SK-N-SH (cell line): Measurements from ENCODE around the gene CENPN. TPM values are rescaled to one million over a fixed set of nuclear protein-coding genes. Genes with fewer than 3 reads are reported as not detected.

Source experiments
- CTCF ChIA-PET: fragments of 300-600, 350-600 bp; formaldehyde crosslinking; extraction: SDS; loops from one replicate; lab custom pipeline; 2021; lab: Yijun Ruan, JAX
- POLR2A ChIA-PET: fragments of 350-600 bp; sonication (Branson Sonifier 250); formaldehyde crosslinking; extraction: SDS; loops from one replicate; lab custom pipeline; 2020; ENCODE audit warnings: antibody characterized with exemption, inconsistent platforms; lab: Yijun Ruan, JAX
- DNase-seq: peaks from one replicate; pipeline ENCODE4 v3.0.0; 2012
- H2AFZ ChIP-seq: fragments of 200-600 bp; sonication (generic); 2 replicates; pipeline ENCODE4 v1.8.1; 2016; ENCODE audit warnings: antibody characterized with exemption, mild to moderate bottlenecking, low read depth
- H3F3A ChIP-seq: fragments of 200-600 bp; sonication (generic); replicated peaks from 2 replicates; pipeline ENCODE3; 2016; ENCODE audit warnings: antibody characterized with exemption, mild to moderate bottlenecking; ENCODE audit not compliant: insufficient read depth
- H3K27ac ChIP-seq, 2 experiments: fragments of 200-500 bp in 1 of 2; fragments of 200-600 bp in 1 of 2; sonication (Bioruptor generic) in 1 of 2; sonication (generic), shearing (Covaris generic) in 1 of 2; 2 replicates each; pipeline versions ENCODE4 v1.5.1 to v1.6.1; 2014 to 2016; ENCODE audit warnings: low read depth in 2 of 2, inconsistent platforms in 1 of 2, low read length in 1 of 2, mild to moderate bottlenecking in 1 of 2, mixed read lengths in 1 of 2
- H3K27me3 ChIP-seq: fragments of 200-600 bp; sonication (generic), shearing (Covaris generic); 2 replicates; pipeline ENCODE4 v1.6.1; 2016; ENCODE audit warnings: mixed run types; ENCODE audit not compliant: insufficient read depth
- H3K36me3 ChIP-seq, 2 experiments: fragments of 200-500 bp in 1 of 2; fragments of 200-600 bp in 1 of 2; sonication (Bioruptor generic) in 1 of 2; sonication (generic) in 1 of 2; replicated peaks in 1 of 2; 2 replicates each; pipeline versions ENCODE3 to v1.5.1; 2014 to 2016; ENCODE audit warnings: low read length in 1 of 2, mild to moderate bottlenecking in 1 of 2; ENCODE audit not compliant: insufficient read depth in 2 of 2, control insufficient read depth in 1 of 2
- H3K4me1 ChIP-seq, 2 experiments: fragments of 200-500 bp in 1 of 2; fragments of 200-600 bp in 1 of 2; sonication (Bioruptor generic) in 1 of 2; sonication (generic), shearing (Covaris generic) in 1 of 2; 2 replicates each; pipeline versions ENCODE4 v1.5.1 to v1.6.1; 2014 to 2016; ENCODE audit warnings: low read depth in 1 of 2, low read length in 1 of 2, mixed run types in 1 of 2; ENCODE audit not compliant: insufficient read depth in 2 of 2, control insufficient read depth in 1 of 2
- H3K4me2 ChIP-seq: fragments of 200-600 bp; sonication (generic), shearing (Covaris generic); 2 replicates; pipeline ENCODE4 v1.6.1; 2017; ENCODE audit warnings: mixed run types
- H3K4me3 ChIP-seq, 2 experiments: fragments of 200-500 bp in 1 of 2; fragments of 200-600 bp in 1 of 2; sonication (Bioruptor generic) in 1 of 2; sonication (generic), shearing (Covaris generic) in 1 of 2; 2 replicates each; pipeline versions ENCODE4 v1.5.1 to v1.8.1; 2014 to 2016; ENCODE audit warnings: low read depth in 2 of 2, inconsistent platforms in 1 of 2, low read length in 1 of 2, mild to moderate bottlenecking in 1 of 2, mixed read lengths in 1 of 2, moderate library complexity in 1 of 2
- H3K79me2 ChIP-seq: fragments of 200-600 bp; sonication (generic); 2 replicates; pipeline ENCODE4 v1.8.1; 2017; ENCODE audit warnings: mild to moderate bottlenecking; ENCODE audit not compliant: insufficient read depth
- H3K9ac ChIP-seq: fragments of 200-600 bp; sonication (generic); 2 replicates; pipeline ENCODE4 v1.6.1; 2017; ENCODE audit warnings: mixed run types
- H3K9me2 ChIP-seq: fragments of 200-600 bp; sonication (generic); 2 replicates; pipeline ENCODE4 v1.6.1; 2017; ENCODE audit warnings: mixed run types
- H3K9me3 ChIP-seq: fragments of 200-600 bp; sonication (generic); 2 replicates; pipeline ENCODE4 v1.6.1; 2017; ENCODE audit warnings: mixed run types, mild to moderate bottlenecking, moderate library complexity
- H4K20me1 ChIP-seq: fragments of 200-600 bp; sonication (generic); 2 replicates; pipeline ENCODE4 v1.6.1; 2017; ENCODE audit warnings: mild to moderate bottlenecking, mixed run types; ENCODE audit not compliant: insufficient read depth
- CHD2 ChIP-seq: fragments of 150-350 bp; IDR thresholded peaks from 2 replicates; pipeline ENCODE4 v1.6.1; 2018; ENCODE audit warnings: low read length; ENCODE audit not compliant: partially characterized antibody
- CTCF ChIP-seq: fragments of 200-600 bp; sonication (generic); IDR thresholded peaks from 2 replicates; pipeline ENCODE4 v1.6.1; 2017; ENCODE audit warnings: antibody characterized with exemption, mild to moderate bottlenecking, moderate library complexity
- ELF1 ChIP-seq: IDR thresholded peaks from 2 replicates; pipeline ENCODE4 v1.4.0; 2012
- EP300 ChIP-seq, 2 experiments: IDR thresholded peaks; 2 replicates each; pipeline versions ENCODE4 v1.4.0 to v1.6.1; 2012; ENCODE audit warnings: borderline replicate concordance in 1 of 2, low read depth in 1 of 2, low read length in 1 of 2
- EZH2phosphoT487 ChIP-seq: fragments of 200-600 bp; sonication (generic); IDR thresholded peaks from 2 replicates; pipeline ENCODE4 v1.6.1; 2017; ENCODE audit warnings: low read depth, mixed run types, mild to moderate bottlenecking, antibody characterized with exemption, moderate library complexity, borderline replicate concordance
- FOXM1 ChIP-seq: IDR thresholded peaks from 2 replicates; pipeline ENCODE4 v1.4.0; 2012; ENCODE audit warnings: low read depth, mild to moderate bottlenecking
- GABPA ChIP-seq: IDR thresholded peaks from 2 replicates; pipeline ENCODE4 v1.4.0; 2012; ENCODE audit warnings: low read depth, mild to moderate bottlenecking
- GATA2 ChIP-seq: sonication (generic); formaldehyde crosslinking; IDR thresholded peaks from 2 replicates; pipeline ENCODE4 v1.5.0; 2020; ENCODE audit warnings: mild to moderate bottlenecking, missing genetic modification reagents
- IRF3 ChIP-seq: fragments of 150-350 bp; IDR thresholded peaks from 2 replicates; pipeline ENCODE4 v1.6.1; 2016; ENCODE audit warnings: mild to moderate bottlenecking, low read depth, low read length
- JUND ChIP-seq: IDR thresholded peaks from 2 replicates; pipeline ENCODE4 v1.4.0; 2012
- MAX ChIP-seq: IDR thresholded peaks from 2 replicates; pipeline ENCODE4 v1.4.0; 2012; ENCODE audit warnings: low read depth
- MEF2A ChIP-seq: IDR thresholded peaks from 2 replicates; pipeline ENCODE4 v1.4.0; 2012; ENCODE audit warnings: low read depth, borderline replicate concordance
- MXI1 ChIP-seq: IDR thresholded peaks from 2 replicates; pipeline ENCODE4 v1.6.1; 2012; ENCODE audit warnings: mild to moderate bottlenecking, low read depth, low read length, improper control_type of control experiment
- NFIC ChIP-seq: IDR thresholded peaks from 2 replicates; pipeline ENCODE4 v1.4.0; 2012; ENCODE audit warnings: borderline replicate concordance
- NRF1 ChIP-seq: IDR thresholded peaks from 2 replicates; pipeline ENCODE4 v1.6.1; 2012; ENCODE audit warnings: low read depth, mild to moderate bottlenecking, low read length
- POLR2AphosphoS5 ChIP-seq: IDR thresholded peaks from 2 replicates; pipeline ENCODE4 v1.6.1; 2012; ENCODE audit warnings: low read depth, low read length
- RAD21 ChIP-seq: IDR thresholded peaks from 2 replicates; pipeline ENCODE4 v1.6.1; 2012; ENCODE audit warnings: mild to moderate bottlenecking, low read length
- RXRA ChIP-seq: IDR thresholded peaks from 2 replicates; pipeline ENCODE4 v1.4.0; 2012; ENCODE audit warnings: low read depth, mild to moderate bottlenecking, borderline replicate concordance
- SIN3A ChIP-seq: IDR thresholded peaks from 2 replicates; pipeline ENCODE4 v1.6.1; 2012; ENCODE audit warnings: low read depth, mild to moderate bottlenecking, low read length, moderate library complexity, borderline replicate concordance
- TAF1 ChIP-seq: IDR thresholded peaks from 2 replicates; pipeline ENCODE4 v1.6.1; 2012; ENCODE audit warnings: low read depth, mild to moderate bottlenecking, low read length, moderate library complexity, borderline replicate concordance
- TCF12 ChIP-seq: IDR thresholded peaks from 2 replicates; pipeline ENCODE4 v1.4.0; 2012
- TEAD4 ChIP-seq: IDR thresholded peaks from 2 replicates; pipeline ENCODE4 v1.4.0; 2012; ENCODE audit warnings: mild to moderate bottlenecking, borderline replicate concordance; ENCODE audit not compliant: insufficient read depth
- USF1 ChIP-seq: IDR thresholded peaks from 2 replicates; pipeline ENCODE4 v1.4.0; 2012; ENCODE audit warnings: low read depth, borderline replicate concordance
- USF2 ChIP-seq: fragments of 150-350 bp; IDR thresholded peaks from 2 replicates; pipeline ENCODE4 v1.6.1; 2017; ENCODE audit warnings: antibody characterized with exemption, low read length, low read depth, borderline replicate concordance
- WGBS: methylation state at CpG from one replicate; pipeline ENCODE4 v1.1.6; 2017; ENCODE audit warnings: low lambda C conversion rate; 5-methylcytosine and 5-hydroxymethylcytosine counted together
- polyA plus RNA-seq, 3 experiments: library from polyadenylated mRNA; depleted of rRNA; stranded (reverse); fragments of >200 nt; gene quantifications; 2 replicates each; pipeline ENCODE4 v1.2.3, GENCODE V29; 2012

Gene CENPN
- 13.9 and 35.3 TPM in 2 replicates for polyA plus RNA-seq (2012; rRNA removed)
- polyA plus RNA-seq (2012; cell fraction: cytosol; rRNA removed) = 27.0 and 56.3 TPM in 2 replicates
- polyA plus RNA-seq (2012; cell fraction: nucleus; rRNA removed) = 8.4 and 12.8 TPM in 2 replicates

- Histone ChIP-seq H3K4me2 (peak within 1 kb of the TSS; percentile 86), H3F3A (peaks cover 6% of the 10 kb centered on the region), H3K4me3 (peak within 1 kb of the TSS; percentile 94 to 97), H2AFZ (peak within 1 kb of the TSS; percentile 88), H3K9ac (peak within 1 kb of the TSS; percentile 96), H3K79me2 (peaks cover 89% of the 10 kb centered on the region), H3K27me3 (no peaks in the 10 kb centered on the region), H3K9me2 (no peaks in the 10 kb centered on the region), H3K27ac (peak within 1 kb of the TSS; percentile 95 to 99), H3K9me3 (no peaks in the 10 kb centered on the region), H4K20me1 (peaks cover 23% of the 10 kb centered on the region; the same call in 1 of the 2 replicates), H3K36me3 (peaks cover 0 to 3% of the 10 kb centered on the region in 2 experiments), H3K4me1 (peaks cover 0 to 15% of the 10 kb centered on the region in 2 experiments; a peak in 2 of 4 replicates)
- WGBS = 1% methylated on average over 37 of the region's 75 CpGs
- CTCF ChIA-PET = interaction anchor here (0.9 to 1.4 kb wide), 3 partner anchors 28 to 729 kb away, joined by 3 to 6 read pairs (median 5); partner anchors contain the start of gene ATMIN
- peak; percentile 94 for DNase-seq
- POLR2A ChIA-PET = interaction anchor here (0.6 to 1.2 kb wide), 4 partner anchors 29 to 1163 kb away, joined by 3 to 5 read pairs (median 3); partner anchors contain the start of gene ATMIN
- TF ChIP-seq EP300 (IDR thresholded peaks at IDR 0.05; ENCODE audit: borderline replicate concordance in 1 of 2, low read depth in 1 of 2, low read length in 1 of 2) (peak in 1 of 2 experiments; percentile 66; a peak in 2 of 4 replicates), EZH2phosphoT487 (no peak), TAF1 (peak; percentile 66), MEF2A (no peak), ELF1 (no peak), TCF12 (peak; percentile 5; the same call in 1 of the 2 replicates), CTCF (peak; percentile 5; the same call in 1 of the 2 replicates), MXI1 (peak; percentile 66), USF2 (peak; percentile 79), USF1 (peak; percentile 94), CHD2 (peak; percentile 28), NRF1 (peak; percentile 81), NFIC (no peak), MAX (peak; percentile 66), RAD21 (no peak), TEAD4 (no peak), POLR2AphosphoS5 (peak; percentile 66; the same call in 1 of the 2 replicates), FOXM1 (peak; percentile 60; the same call in 1 of the 2 replicates), GABPA (peak; percentile 36; the same call in 1 of the 2 replicates), IRF3 (0 out of 2 replicates have a peak, but pooled peaks have one; percentile 15), JUND (peak; percentile 34), SIN3A (peak; percentile 72), RXRA (no peak), GATA2 (no peak)
Measured at GRCh38 chr16:81006813-81007695, at the start of gene CENPN, which contains the start of gene CMC2. TSS of gene CENPN (plus strand) at chr16:81007214. CDS start at chr16:81011940, 4,726 bp downstream. TSS of gene CMC2 (minus strand) at chr16:81006885. CDS start at chr16:80997394, 9,491 bp downstream.
